BJ (cell line): ENCODE results near the gene KDM1A. TPM values are rescaled to one million over a fixed set of nuclear protein-coding genes. Genes with fewer than 3 reads are reported as not detected.

Experiments
- CTCF ChIA-PET: fragments of 350-600 bp; formaldehyde crosslinking; extraction: SDS; loops from one replicate; lab custom pipeline; 2021; ENCODE audit warnings: antibody characterized with exemption, inconsistent platforms; lab: Yijun Ruan, JAX
- POLR2A ChIA-PET: fragments of 300-600 bp; sonication (Branson Sonifier 250); formaldehyde crosslinking; extraction: SDS; loops from one replicate; lab custom pipeline; 2021; ENCODE audit warnings: antibody characterized with exemption; lab: Charles Lee
- DNase-seq: peaks from one replicate; pipeline ENCODE4 v3.0.0-alpha.2; 2011; ENCODE audit warnings: low read depth
- H3K27me3 ChIP-seq: 2 replicates; pipeline ENCODE4 v1.6.0; 2011; ENCODE audit warnings: low read length; ENCODE audit not compliant: control insufficient read depth, insufficient read depth
- H3K36me3 ChIP-seq: 2 replicates; pipeline ENCODE4 v1.5.1; 2011; ENCODE audit warnings: low read length; ENCODE audit not compliant: control insufficient read depth, insufficient read depth
- H3K4me3 ChIP-seq: 2 replicates; pipeline ENCODE4 v1.5.1; 2011; ENCODE audit warnings: low read depth, mild to moderate bottlenecking, control low read depth, low read length
- CTCF ChIP-seq: IDR thresholded peaks from 2 replicates; pipeline ENCODE4 v1.5.1; 2011; ENCODE audit warnings: low read depth, mild to moderate bottlenecking, control low read depth, inconsistent platforms, low read length, moderate library complexity; ENCODE audit not compliant: insufficient read depth
- polyA plus RNA-seq: library from polyadenylated mRNA; depleted of rRNA; stranded (reverse); fragments of >200 nt; gene quantifications from 2 replicates; pipeline ENCODE4 v1.2.3, GENCODE V29; 2011

The KDM1A gene
- polyA plus RNA-seq, 1 experiment: 52.2 TPM

- POLR2A ChIA-PET: interaction anchor here (0.6 kb wide), 1 partner anchor 16 kb away, joined by 3 read pairs; no protein-coding TSS in a partner anchor
- Histone ChIP-seq H3K27me3 (no peaks in the 10 kb centered on the region), H3K4me3 (no peak overlapping the region), H3K36me3 (no peaks in the 10 kb centered on the region; the same call in 1 of the 2 replicates)
- CTCF ChIA-PET: interaction anchor here (1.3 to 16.7 kb wide), 4 partner anchors 71 to 128 kb away, joined by 3 to 412 read pairs (median 8); no protein-coding TSS in a partner anchor
- TF ChIP-seq CTCF: no peak
- no peak for DNase-seq
Observed at GRCh38 chr1:23103001-23103889, 84.0 kb downstream of the KDM1A start.

- no peak for TF ChIP-seq CTCF
- Histone ChIP-seq H3K36me3 (no peaks in the 10 kb centered on the region; the same call in 1 of the 2 replicates), H3K4me3 (no peak overlapping the region), H3K27me3 (no peaks in the 10 kb centered on the region)
- no peak for DNase-seq
- ChIA-PET POLR2A (no interaction called here), CTCF (interaction anchor here (1.2 to 2.3 kb wide), 3 partner anchors 8 to 12 kb away, joined by 3 to 12 read pairs (median 5); no protein-coding TSS in a partner anchor)
Observed at GRCh38 chr1:23108918-23109533, 89.8 kb downstream of the KDM1A start.

- H3K36me3 ChIP-seq: no peaks in the 10 kb centered on the region; the same call in 1 of the 2 replicates
- H3K4me3 ChIP-seq: no peak overlapping the region
- no peak for TF ChIP-seq CTCF
- POLR2A ChIA-PET: no interaction called here
- DNase-seq: no peak
- CTCF ChIA-PET: interaction anchor here (0.6 to 2.3 kb wide), 5 partner anchors 10 to 81 kb away, joined by 3 to 8 read pairs (median 3); no protein-coding TSS in a partner anchor
- no peaks in the 10 kb centered on the region for H3K27me3 ChIP-seq
Observed at GRCh38 chr1:23110391-23110790, 91.1 kb downstream of the KDM1A start.

- ChIA-PET CTCF (interaction anchor here (1.5 to 2.3 kb wide), 4 partner anchors 13 to 73 kb away, joined by 5 to 8 read pairs (median 6); no protein-coding TSS in a partner anchor), POLR2A (interaction anchor here (0.6 kb wide), 1 partner anchor 9 kb away, joined by 4 read pairs; no protein-coding TSS in a partner anchor)
- Histone ChIP-seq H3K27me3 (no peaks in the 10 kb centered on the region), H3K36me3 (no peaks in the 10 kb centered on the region), H3K4me3 (no peak overlapping the region)
- no peak for DNase-seq
- no peak for TF ChIP-seq CTCF
Observed at GRCh38 chr1:23111600-23112535, 92.6 kb downstream of the KDM1A start.
